Stimulated activated naive CD8-positive, alpha-beta T cell treated with anti-CD3 and anti-CD28 coated beads, Interleukin-15, amount 100 ng/mL, for 72 hours (primary cell): ENCODE data around the gene PRR14.
"Not testable (repeated sequence)": the region's sequence is repeated elsewhere in the genome, so short reads cannot be mapped to it uniquely, and the experiment has no call there.

Source experiments
- ATAC-seq: fragments of 150-1000 bp; cut with Tn5 transposase; 2 replicates; pipeline ENCODE4 v1.10.0; 2021; ENCODE audit warnings: mild to moderate bottlenecking, moderate library complexity
- DNase-seq, 2 donors: peaks; one replicate each; pipeline ENCODE4 v3.0.0; 2021 to 2022
- H3K27ac Mint-ChIP-seq, 2 donors: one replicate each; pipeline ENCODE4 v1.8.0; 2022; ENCODE audit warnings: mild to moderate bottlenecking in 2 of 2, mixed read lengths in 2 of 2, moderate library complexity in 2 of 2
- H3K27me3 Mint-ChIP-seq: one replicate; pipeline ENCODE4 v1.8.0; 2022; ENCODE audit warnings: mixed read lengths
- H3K4me1 Mint-ChIP-seq: one replicate; pipeline ENCODE4 v1.8.0; 2022; ENCODE audit warnings: mild to moderate bottlenecking, mixed read lengths
- H3K4me3 Mint-ChIP-seq, 2 donors: one replicate each; pipeline ENCODE4 v1.8.0; 2022; ENCODE audit warnings: mild to moderate bottlenecking in 2 of 2, mixed read lengths in 2 of 2, moderate library complexity in 1 of 2
- H3K9me3 Mint-ChIP-seq, 2 donors: one replicate each; pipeline ENCODE4 v1.8.0; 2022; ENCODE audit warnings: mixed read lengths in 2 of 2

Gene PRR14

DNA sequence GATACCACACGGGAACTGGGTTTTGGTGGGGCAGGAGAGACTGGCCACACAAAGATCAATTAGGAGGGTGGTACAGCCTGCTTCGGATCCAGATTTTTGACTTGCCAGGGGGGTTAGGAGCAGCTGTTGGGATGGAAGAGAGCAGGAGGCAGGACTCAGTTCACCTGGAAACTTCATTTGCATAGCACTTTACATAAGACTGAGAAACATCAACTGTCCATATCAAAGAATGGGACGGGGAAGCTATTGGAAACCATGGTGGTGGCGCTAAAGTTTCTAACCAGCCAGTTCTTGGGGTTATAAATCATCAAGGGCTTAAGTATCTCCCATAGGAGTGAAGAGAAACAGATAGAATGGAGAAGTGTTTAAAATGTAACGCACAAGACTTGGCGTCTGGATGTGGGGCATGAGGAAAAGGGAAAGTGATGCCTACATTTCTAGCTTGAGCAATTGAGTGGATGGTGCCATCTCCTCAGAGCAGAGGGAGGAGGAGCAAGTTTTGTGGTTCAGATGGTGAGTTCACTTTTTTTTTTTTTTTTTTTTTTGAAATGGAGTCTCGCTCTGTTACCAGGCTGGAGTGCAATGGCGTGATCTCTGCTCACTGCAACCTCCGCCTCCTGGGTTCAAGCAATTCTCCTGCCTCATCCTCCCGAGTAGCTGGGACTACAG is 41.8 kb downstream of the PRR14 start:
- DNase-seq (no peak), ATAC-seq (no peak)
- no peaks in the 10 kb centered on the region for H3K9me3 Mint-ChIP-seq
- no peak overlapping the region for H3K4me3 Mint-ChIP-seq
- peaks cover 17% of the 10 kb centered on the region for H3K4me1 Mint-ChIP-seq
- H3K27ac Mint-ChIP-seq: peak overlapping the region in 1 of 2 donors; percentile 13
- no peaks in the 10 kb centered on the region for H3K27me3 Mint-ChIP-seq

GRCh38 chr16:30694926-30695693 is 44.4 kb downstream of the PRR14 start:
- Mint-ChIP-seq H3K27ac (no peak overlapping the region), H3K4me3 (no peak overlapping the region), H3K27me3 (no peaks in the 10 kb centered on the region), H3K4me1 (peaks cover 36% of the 10 kb centered on the region), H3K9me3 (no peaks in the 10 kb centered on the region)
- no peak for ATAC-seq
- no peak for DNase-seq

GRCh38 chr16:30696646-30697045 is 45.9 kb downstream of the PRR14 start:
- not testable (repeated sequence) for H3K4me3 Mint-ChIP-seq, ATAC-seq, H3K9me3 Mint-ChIP-seq

GRCh38 chr16:30697264-30698138 is 46.7 kb downstream of the PRR14 start:
- Mint-ChIP-seq H3K27ac (peak overlapping the region; percentile 100), H3K4me3 (peak overlapping the region; percentile 84 to 98), H3K27me3 (no peaks in the 10 kb centered on the region), H3K9me3 (no peaks in the 10 kb centered on the region), H3K4me1 (peaks cover 51% of the 10 kb centered on the region)
- no peak for DNase-seq
- ATAC-seq: peak; percentile 93

More at GRCh38 chr16:30696646-30697045, 45.9 kb downstream of the PRR14 start:
- H3K4me1 Mint-ChIP-seq: peaks cover 50% of the 10 kb centered on the region
- not testable (repeated sequence) for H3K27me3 Mint-ChIP-seq, H3K27ac Mint-ChIP-seq, DNase-seq

DNA sequence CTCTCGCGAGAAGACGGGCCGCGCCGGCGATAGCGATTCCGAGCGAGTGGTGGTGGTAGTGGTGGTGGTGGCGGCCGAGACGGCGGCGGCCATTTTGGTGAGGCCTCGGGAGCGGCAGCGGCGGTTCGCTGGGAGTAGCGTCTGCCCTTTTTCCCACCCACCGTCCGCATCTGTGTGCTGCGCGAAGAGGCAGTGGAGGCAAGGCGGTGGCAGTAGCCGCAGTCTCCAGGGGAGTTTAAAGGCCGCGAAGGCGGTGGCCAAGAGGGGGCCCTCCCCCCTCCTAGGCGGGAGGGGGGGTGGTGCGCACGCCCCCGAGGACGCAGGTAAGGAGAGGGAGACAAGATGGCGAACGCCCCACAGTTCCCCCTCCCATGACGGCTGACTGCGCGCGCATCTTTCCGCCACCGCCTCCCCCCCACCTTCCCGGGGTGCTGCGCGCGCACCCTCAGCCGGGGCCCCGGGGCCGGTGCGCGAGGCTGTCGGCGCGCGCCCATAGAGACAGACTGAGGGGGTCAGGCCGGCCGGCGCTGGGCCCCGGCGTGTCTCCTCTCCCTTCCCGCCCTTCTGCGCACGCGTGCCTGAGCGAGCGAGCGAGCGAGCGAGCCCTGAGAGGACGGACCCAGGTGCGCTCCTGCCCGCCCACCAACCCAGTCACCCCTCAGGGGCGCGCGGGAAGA is 47.5 kb downstream of the PRR14 start:
- peak; percentile 80 for ATAC-seq

GRCh38 chr16:30698816-30699614 is 48.3 kb downstream of the PRR14 start, which contains the start of gene SRCAP:
Gene SRCAP, plus strand, starts transcription at chr16:30699171. Its CDS starts 1,654 bp downstream, at chr16:30700825.
- no peaks in the 10 kb centered on the region for H3K9me3 Mint-ChIP-seq
- ATAC-seq: peak; percentile 51

More for the DNA sequence above, 47.5 kb downstream of the PRR14 start:
- Mint-ChIP-seq H3K9me3 (no peaks in the 10 kb centered on the region), H3K27ac (peak overlapping the region; percentile 100), H3K27me3 (no peaks in the 10 kb centered on the region), H3K4me3 (peak overlapping the region; percentile 84 to 98), H3K4me1 (peaks cover 53% of the 10 kb centered on the region)
- peak; percentile 99 for DNase-seq

GRCh38 chr16:30699615-30700099 is 48.9 kb downstream of the PRR14 start:
- no peak for ATAC-seq
- Mint-ChIP-seq H3K27ac (peak overlapping the region; percentile 89 to 98), H3K27me3 (no peaks in the 10 kb centered on the region), H3K4me1 (peaks cover 45% of the 10 kb centered on the region), H3K4me3 (peak overlapping the region; percentile 84 to 98), H3K9me3 (no peaks in the 10 kb centered on the region)
- no peak for DNase-seq

More at GRCh38 chr16:30698816-30699614, 48.3 kb downstream of the PRR14 start, which contains the start of gene SRCAP:
- Mint-ChIP-seq H3K4me3 (peak within 1 kb of the TSS; percentile 84 to 98), H3K4me1 (peaks cover 46% of the 10 kb centered on the region), H3K27ac (peak within 1 kb of the TSS; percentile 100), H3K27me3 (no peaks in the 10 kb centered on the region)
- DNase-seq: peak; percentile 84 to 89

DNA sequence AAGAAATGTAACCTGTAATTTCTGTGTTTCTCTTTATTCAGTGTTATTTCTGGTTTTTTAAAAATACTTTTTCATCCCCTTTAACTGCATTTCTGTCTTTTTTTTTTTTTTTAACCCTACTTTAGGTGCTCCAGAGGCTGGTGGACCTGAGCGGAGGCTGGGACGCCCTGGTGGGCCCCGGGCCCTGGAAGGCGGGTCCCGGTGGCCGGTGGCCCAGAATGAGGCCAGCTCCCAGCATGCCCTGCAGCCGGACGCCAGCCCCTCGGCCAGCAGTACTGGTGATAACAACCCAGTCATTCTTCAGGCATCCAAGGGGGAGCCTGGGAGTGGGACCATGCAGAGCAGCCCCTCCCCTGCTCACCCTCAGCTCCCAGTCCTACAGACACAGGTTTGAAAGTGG is 49.7 kb downstream of the PRR14 start:
- no peaks in the 10 kb centered on the region for H3K9me3 Mint-ChIP-seq
- peak overlapping the region; percentile 84 to 98 for H3K4me3 Mint-ChIP-seq
- ATAC-seq (no peak), DNase-seq (no peak)
- no peaks in the 10 kb centered on the region for H3K27me3 Mint-ChIP-seq
- peaks cover 45% of the 10 kb centered on the region for H3K4me1 Mint-ChIP-seq
- H3K27ac Mint-ChIP-seq: peak overlapping the region in 1 of 2 donors; percentile 21

- no peaks in the 10 kb centered on the region for H3K9me3 Mint-ChIP-seq
Observed at GRCh38 chr16:30700971-30701370, 50.2 kb downstream of the PRR14 start.

GRCh38 chr16:30703071-30703470 is 52.3 kb downstream of the PRR14 start:
- not testable (repeated sequence) for H3K9me3 Mint-ChIP-seq, DNase-seq, H3K27me3 Mint-ChIP-seq, H3K27ac Mint-ChIP-seq, H3K4me3 Mint-ChIP-seq, ATAC-seq
- H3K4me1 Mint-ChIP-seq: peaks cover 32% of the 10 kb centered on the region

More at GRCh38 chr16:30700971-30701370, 50.2 kb downstream of the PRR14 start:
- H3K4me1 Mint-ChIP-seq: peaks cover 45% of the 10 kb centered on the region
- ATAC-seq (no peak), DNase-seq (no peak)
- H3K27ac Mint-ChIP-seq: peak overlapping the region in 1 of 2 donors; percentile 21
- H3K4me3 Mint-ChIP-seq: peak overlapping the region in 1 of 2 donors; percentile 35
- no peaks in the 10 kb centered on the region for H3K27me3 Mint-ChIP-seq

- Mint-ChIP-seq H3K27ac (no peak overlapping the region), H3K27me3 (no peaks in the 10 kb centered on the region), H3K9me3 (no peaks in the 10 kb centered on the region), H3K4me1 (peaks cover 30% of the 10 kb centered on the region), H3K4me3 (no peak overlapping the region)
- ATAC-seq (no peak), DNase-seq (no peak)
Observed at GRCh38 chr16:30703971-30704370, 53.2 kb downstream of the PRR14 start.
